K562 (cell line): Measurements from ENCODE around the gene SLX9. TPM values are rescaled to one million over a fixed set of nuclear protein-coding genes. Genes with fewer than 3 reads are reported as not detected.

ENCODE experiments used
- ATF3 ChIP-seq, 2 experiments: fragments of 450-650 bp in 1 of 2; sonication (generic) in 1 of 2; formaldehyde crosslinking in 1 of 2; IDR thresholded peaks in 1 of 2; conservative IDR thresholded peaks in 1 of 2; 2 replicates each; pipeline versions ENCODE4 v1.6.1 to v1.8.1; 2016 to 2023; ENCODE audit warnings: mild to moderate bottlenecking in 2 of 2, moderate library complexity in 2 of 2, inconsistent platforms in 1 of 2, missing genetic modification reagents in 1 of 2
- BRF1 ChIP-seq: IDR thresholded peaks from 3 replicates; pipeline ENCODE4 v1.6.1; 2011; ENCODE audit warnings: borderline replicate concordance, mild to moderate bottlenecking; ENCODE audit not compliant: insufficient read length; ENCODE audit errors: extremely low read depth
- E2F8 ChIP-seq: fragments of 450-650 bp; IDR thresholded peaks from 2 replicates; pipeline ENCODE4 v1.7.1; 2018; ENCODE audit warnings: mild to moderate bottlenecking, low read depth; ENCODE audit not compliant: partially characterized antibody
- ETS1 ChIP-seq: conservative IDR thresholded peaks from 2 replicates; pipeline ENCODE4 v1.6.1; 2011; ENCODE audit warnings: low read depth, mild to moderate bottlenecking, low read length; ENCODE audit not compliant: control insufficient read depth
- EWSR1 ChIP-seq: fragments of 450-650 bp; IDR thresholded peaks from 2 replicates; pipeline ENCODE4 v1.6.1; 2018; ENCODE audit warnings: borderline replicate concordance, mild to moderate bottlenecking, low read depth, moderate library complexity; ENCODE audit not compliant: partially characterized antibody
- PURB ChIP-seq: sonication (generic); formaldehyde crosslinking; IDR thresholded peaks from 2 replicates; pipeline ENCODE4 v1.9.0; 2021; ENCODE audit warnings: low read depth, mild to moderate bottlenecking, missing genetic modification reagents
- RERE ChIP-seq: sonication (generic); formaldehyde crosslinking; IDR thresholded peaks from 2 replicates; pipeline ENCODE4 v1.8.0; 2023; ENCODE audit warnings: missing genetic modification reagents, mild to moderate bottlenecking, borderline replicate concordance
- SETDB1 ChIP-seq: IDR thresholded peaks from one replicate; pipeline ENCODE4 v1.6.1; 2012; ENCODE audit warnings: low read length, control low read depth, inconsistent platforms
- SIN3B ChIP-seq: fragments of 450-650 bp; IDR thresholded peaks from 2 replicates; pipeline ENCODE4 v1.6.1; 2017; ENCODE audit warnings: low read depth, mild to moderate bottlenecking, moderate library complexity
- ZBTB9 ChIP-seq: fragments of 450-650 bp; formaldehyde crosslinking; IDR thresholded peaks from 2 replicates; pipeline ENCODE4 v1.4.0; 2020; ENCODE audit warnings: mild to moderate bottlenecking, moderate library complexity
- ZNF124 ChIP-seq: sonication (generic); formaldehyde crosslinking; IDR thresholded peaks from 2 replicates; pipeline ENCODE4 v1.8.1; 2022; ENCODE audit warnings: missing genetic modification reagents
- ZNF764 ChIP-seq: fragments of 250-450 bp; sonication (Bioruptor Pico); IDR thresholded peaks from 2 replicates; pipeline ENCODE4 v1.4.0; 2020; ENCODE audit warnings: low read depth, mild to moderate bottlenecking, moderate library complexity
- ZNF830 ChIP-seq: fragments of 250-450 bp; sonication (Bioruptor Pico); IDR thresholded peaks from 2 replicates; pipeline ENCODE4 v1.5.0; 2021; ENCODE audit warnings: mild to moderate bottlenecking
- polyA plus RNA-seq, 8 experiments: library from polyadenylated mRNA; depleted of rRNA in 4 of 8; stranded (reverse) in 5 of 8; unstranded in 3 of 8; fragments of >200 nt; fragmentation: Nextera tagmentation in 2 of 8; fragmentation: Illumina TruSeq in 1 of 8; extraction: Ambion mirVana in 2 of 8; extraction: Trizol in 1 of 8; gene quantifications; 2 replicates each; pipeline versions ENCODE4 v1.2.1 to v1.2.3, GENCODE V29; 2011 to 2014; ENCODE audit warnings: inconsistent platforms in 1 of 8, missing spikeins in 1 of 8
- total RNA-seq, 7 experiments: library from RNA; depleted of rRNA in 6 of 7; stranded (reverse); fragments of >200 nt in 6 of 7; fragmentation: Illumina TruSeq in 2 of 7; extraction: Trizol in 2 of 7; gene quantifications; 2 replicates each; pipeline versions ENCODE4 v1.2.1 to v1.2.3, GENCODE V29; 2011 to 2021; ENCODE audit warnings: low replicate concordance in 1 of 7

The SLX9 gene
- total and polyA plus RNA-seq, 9 of the 15 experiments (the other 6 are each of a cell fraction or from before 2014, with no cell fraction given) = 1.2 to 75.5 (median 16.5) TPM

- no peak for TF ChIP-seq RERE (CRISPR knock-in tag)
- no peak for TF ChIP-seq SETDB1
- no peak for TF ChIP-seq PURB
- no peak for TF ChIP-seq E2F8
- no peak for TF ChIP-seq ZNF830 (CRISPR knock-in tag)
- TF ChIP-seq SIN3B = no peak
- TF ChIP-seq ZNF124 (CRISPR knock-in tag) = no peak
- no peak for TF ChIP-seq BRF1
- TF ChIP-seq ZBTB9 (CRISPR knock-in tag) = no peak
- TF ChIP-seq ZNF764 (CRISPR knock-in tag) = no peak
- no peak for TF ChIP-seq EWSR1
- TF ChIP-seq ETS1 = no peak
- TF ChIP-seq ATF3 (IDR thresholded peaks at IDR 0.05) = no peak
- TF ChIP-seq ATF3 (CRISPR knock-in tag; conservative IDR thresholded peaks at IDR 0.05) = no peak
These were observed 27.5 kb downstream of the SLX9 start (continued) for GRCh38 chr21:44967082-44968047.
